ENCODE measurements around the gene SPG11.

Gene SPG11

DNA sequence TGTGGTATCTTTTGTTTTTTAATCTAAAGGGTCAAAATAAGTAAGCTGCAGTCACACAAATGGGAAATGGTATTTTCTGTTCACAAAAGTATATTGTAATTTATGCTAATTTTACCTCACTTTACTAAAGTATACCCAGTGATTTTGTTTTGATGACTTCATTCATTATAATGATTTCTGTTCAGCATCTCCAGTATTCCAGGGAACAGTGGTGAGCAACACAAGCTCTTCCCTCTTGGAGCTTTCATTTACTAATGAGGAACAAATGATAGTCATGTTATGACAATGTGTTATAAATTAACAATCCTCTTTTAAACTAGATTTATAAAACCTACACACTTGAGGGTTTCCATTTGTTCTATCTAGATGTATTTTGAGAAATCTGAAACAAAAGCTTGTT, 147.0 kb downstream of the SPG11 start:
- DNase-seq, result no peak
